GM21423 (cell line): Measurements from ENCODE around the gene MAST4.

Source experiments
- ATAC-seq: cut with Tn5 transposase; IDR thresholded peaks from one replicate; pipeline ENCODE4 v1.9.1; 2021; ENCODE audit warnings: mild to moderate bottlenecking, moderate library complexity; ENCODE audit not compliant: unreplicated experiment

The MAST4 gene

DNA sequence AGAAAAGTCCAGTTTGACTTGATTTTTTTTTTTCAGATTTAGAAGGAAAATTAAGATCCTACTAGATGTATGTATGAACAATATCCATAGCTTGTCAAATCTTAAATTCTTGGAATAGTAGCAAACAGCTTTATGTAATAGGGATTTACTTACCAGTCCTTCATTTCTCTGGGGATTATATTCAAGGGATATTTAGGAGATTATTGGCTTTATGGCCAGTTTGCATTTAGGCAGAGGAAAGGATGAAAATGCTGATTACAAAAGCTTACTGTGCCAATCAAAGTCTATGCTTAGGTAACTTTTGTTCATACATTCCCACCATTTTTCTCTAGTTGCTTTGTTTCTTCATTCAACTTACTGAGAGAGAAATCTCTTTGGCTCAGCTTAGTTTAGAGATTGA lies 47.9 kb downstream of the MAST4 start:
- no peak for ATAC-seq

DNA sequence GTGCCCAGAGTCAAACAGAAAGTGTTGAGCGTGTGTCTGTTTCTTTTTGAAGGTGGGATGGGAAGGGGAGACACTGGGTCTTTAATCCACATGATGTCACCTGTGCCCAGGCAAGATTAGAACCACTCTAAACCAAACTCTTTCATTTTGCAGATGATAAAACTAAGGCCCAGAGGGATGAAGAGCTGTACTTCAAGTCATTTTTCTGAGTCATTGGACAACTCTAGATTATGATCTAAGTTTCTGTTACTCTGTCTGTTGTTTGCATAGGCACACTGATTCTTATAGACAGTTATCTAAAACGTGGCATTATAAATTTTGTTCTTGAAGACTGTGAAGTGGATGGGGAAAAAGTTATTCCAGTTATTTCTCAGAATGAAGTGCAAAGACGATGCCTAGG lies 48.8 kb downstream of the MAST4 start:
- ATAC-seq = no peak

DNA sequence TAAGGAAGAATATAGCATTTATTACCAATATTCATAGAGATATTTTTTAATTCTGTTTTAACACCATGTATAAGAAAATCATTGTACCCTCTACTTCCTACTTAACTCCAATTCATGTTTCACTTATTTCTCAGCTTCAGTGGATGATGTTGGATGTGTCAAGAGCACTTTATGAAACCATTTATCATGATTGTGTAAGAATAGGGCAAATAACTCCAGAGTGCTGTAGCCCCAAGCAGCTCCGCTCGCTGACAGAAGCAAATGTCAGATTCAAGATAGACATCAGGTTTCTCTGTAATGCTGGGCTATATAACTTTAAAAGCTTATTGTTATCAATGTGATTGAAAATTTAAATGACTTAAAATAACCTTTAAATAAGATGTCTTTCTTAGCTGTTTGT lies 50.4 kb downstream of the MAST4 start:
- ATAC-seq = no peak

DNA sequence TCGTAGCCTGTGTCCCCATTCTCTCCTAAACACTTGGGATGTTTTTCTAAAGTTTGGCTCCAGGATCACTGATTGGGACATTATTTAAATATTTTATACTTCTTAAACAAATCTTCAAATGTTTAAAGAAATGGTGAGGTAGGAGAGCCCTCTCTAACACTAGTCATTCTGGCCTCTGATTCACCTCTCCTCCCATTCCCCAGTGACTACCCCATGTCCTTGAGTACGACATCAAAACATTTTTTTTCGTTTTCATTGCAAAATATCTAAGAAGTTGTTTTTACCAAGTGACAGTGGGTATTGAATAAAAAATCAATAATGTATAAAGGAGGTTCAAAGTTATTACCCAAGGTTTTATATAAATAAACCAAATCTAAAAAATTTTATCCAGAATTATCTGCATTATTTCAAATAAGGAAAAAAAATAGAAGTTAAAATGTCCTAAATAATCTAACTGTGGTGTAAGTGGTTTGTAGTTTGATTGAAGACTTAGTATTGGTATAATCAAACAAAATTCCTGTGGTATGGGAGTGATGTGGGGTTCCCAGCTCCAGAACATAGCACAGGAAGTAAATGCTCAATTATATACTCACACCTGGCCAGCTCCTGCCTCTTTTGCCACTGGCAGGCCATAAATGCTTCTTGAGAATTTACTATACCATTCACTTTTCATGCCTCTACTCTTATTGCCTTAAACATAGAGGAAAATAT lies 51.1 kb downstream of the MAST4 start:
- ATAC-seq = no peak

DNA sequence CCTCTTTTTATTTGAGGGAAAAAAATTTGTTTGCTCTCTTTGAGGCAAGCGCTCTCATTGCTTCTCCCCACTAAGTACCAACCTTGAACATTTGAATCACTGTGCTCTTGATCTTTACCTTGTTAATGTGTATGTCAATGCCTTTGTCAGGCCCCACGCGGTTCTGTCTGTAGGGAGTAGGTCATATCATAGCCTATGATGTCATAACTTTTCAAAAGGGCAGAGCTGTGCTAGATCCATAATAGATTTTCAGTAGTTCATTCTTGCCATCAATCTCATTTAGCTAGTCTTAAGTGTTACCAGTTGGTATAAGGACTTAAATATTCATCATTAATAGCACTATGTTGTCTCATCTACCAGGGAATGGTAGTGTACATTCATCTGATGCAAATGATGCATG lies 56.6 kb downstream of the MAST4 start:
- ATAC-seq = no peak

DNA sequence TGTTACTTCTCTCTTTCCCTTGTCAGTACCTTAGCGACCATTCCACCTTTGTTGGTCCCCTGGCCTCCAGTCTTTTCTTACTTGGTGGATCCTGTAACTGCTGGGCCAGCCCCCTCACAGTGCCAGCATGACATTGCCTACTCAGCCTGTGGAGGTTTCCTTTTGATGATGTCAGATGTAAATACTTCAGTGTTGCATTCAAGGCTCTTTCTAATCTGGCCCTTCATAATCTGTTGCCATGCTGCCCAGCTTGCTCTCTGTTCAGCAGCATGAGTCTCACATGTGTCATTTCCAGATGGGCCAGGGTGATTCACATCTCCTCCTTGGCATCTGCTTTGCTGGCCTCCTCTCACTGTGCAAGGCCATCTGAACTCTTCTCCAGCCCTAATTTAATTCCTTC lies 57.1 kb downstream of the MAST4 start:
- no peak for ATAC-seq

DNA sequence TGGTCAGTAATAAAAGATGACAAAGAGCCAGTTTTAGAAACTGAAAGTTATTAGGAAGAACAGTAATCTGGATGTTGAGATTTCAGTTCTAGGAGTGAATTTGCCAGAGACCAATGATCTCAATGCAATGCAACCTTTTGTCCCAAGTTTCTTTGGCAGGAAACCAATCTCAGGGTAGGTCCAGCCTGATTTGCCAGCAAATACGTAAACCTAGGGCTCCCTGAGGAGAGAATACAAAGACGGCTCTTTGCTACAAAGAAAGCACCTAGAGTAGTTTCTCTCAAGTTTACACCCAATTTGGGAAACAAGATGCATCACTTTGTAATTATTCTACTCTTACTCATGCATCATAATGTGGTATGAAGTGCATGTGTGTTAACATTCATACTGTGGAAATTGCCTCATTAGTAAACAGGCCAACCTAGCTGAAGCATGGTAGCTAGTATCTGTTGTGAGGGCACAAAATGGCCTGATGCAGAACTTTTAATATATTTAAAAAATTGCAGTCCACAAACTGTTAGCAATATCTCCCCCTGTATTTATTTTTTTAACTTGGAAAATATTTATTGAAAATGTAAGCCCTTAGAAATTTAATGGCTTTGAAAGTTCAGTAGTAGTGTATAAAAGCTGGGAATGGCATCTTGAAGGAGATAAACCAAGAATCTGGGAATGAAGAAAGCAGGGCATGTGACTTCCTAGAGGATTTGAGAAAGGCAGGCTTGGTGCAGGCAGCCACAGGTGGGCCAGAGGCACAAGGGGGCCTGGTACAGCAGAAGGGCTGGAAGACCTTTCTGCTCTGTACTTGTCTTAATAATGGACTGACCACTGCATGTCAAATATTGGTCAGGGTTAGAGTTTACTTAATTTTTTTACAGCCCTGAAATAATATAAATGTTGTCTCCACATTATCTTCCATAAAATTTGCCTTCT lies 59.5 kb downstream of the MAST4 start:
- ATAC-seq = no peak

DNA sequence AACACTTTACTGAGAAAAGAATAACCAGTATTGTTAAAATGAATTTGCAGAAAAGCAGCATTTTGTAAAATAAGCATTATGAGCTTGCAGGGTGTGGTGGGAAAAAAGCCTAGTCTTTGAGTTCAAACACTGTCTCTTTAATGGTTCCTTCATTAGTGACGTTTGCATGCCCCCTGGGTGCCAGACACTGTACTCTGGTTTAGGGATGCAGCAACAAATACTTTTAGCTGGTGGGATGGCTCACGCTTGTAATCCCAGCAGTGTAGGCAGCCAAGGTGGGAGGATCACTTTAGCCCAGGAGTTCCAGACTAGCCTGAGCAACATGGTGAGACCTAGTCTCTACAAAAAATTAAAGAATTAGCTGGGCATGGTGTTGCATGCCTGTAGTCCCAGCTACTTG lies 62.3 kb downstream of the MAST4 start:
- no peak for ATAC-seq

DNA sequence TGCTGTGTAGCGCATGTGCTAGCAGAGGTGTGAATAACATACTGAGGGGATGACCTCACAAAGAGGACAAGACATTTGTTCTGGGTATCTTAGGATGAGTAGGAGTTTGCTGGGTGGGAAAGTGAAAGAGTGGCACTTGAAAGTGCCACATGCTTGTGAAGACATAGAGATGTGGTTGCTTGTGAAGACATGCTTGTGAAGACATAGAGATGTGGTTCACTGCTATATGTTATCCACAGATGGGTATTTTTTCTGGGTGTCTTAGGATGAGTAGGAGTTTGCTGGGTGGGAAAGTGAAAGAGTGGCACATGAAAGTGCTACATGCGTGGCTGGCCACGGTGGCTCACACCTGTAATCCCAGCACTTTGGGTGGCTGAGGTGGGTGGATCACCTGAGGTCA lies 63.6 kb downstream of the MAST4 start:
- ATAC-seq = no peak

DNA sequence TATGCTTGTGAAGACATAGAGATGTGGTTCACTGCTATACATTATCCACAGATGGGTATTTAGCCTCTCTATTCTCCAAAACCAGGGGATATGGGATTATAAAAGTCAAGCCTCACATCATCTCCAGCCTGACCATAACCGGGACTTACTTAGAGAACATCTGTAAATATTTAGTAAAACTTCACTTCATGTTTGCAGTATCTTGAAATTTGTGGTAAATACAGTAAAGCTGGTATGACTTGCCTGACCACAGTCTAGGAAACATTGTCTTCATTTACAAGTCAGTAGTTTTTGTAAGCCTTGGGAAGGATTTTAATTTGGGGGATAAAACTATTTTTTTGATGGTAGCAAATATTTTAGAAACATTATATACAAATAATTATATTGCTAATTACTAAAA lies 64.2 kb downstream of the MAST4 start:
- ATAC-seq = no peak

DNA sequence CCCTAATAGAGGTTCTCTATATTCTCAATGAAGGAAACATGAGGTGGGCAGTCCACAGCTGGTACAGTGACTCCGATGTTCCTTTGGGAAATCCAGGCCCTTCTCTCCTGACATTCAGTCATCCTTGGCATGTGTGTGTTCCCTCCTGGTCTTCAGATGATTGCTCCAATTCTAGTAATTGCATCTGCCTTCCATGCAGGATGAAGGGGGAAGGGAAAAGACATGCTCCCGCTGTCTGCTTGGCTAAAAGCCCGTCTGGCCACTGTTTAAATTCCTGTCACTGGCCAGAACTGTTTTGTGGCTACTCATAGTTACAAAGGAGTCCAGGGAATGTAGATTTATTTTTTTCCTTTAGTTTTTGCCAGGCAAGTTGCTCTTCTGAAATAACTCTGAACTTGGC lies 65.0 kb downstream of the MAST4 start:
- ATAC-seq = no peak

DNA sequence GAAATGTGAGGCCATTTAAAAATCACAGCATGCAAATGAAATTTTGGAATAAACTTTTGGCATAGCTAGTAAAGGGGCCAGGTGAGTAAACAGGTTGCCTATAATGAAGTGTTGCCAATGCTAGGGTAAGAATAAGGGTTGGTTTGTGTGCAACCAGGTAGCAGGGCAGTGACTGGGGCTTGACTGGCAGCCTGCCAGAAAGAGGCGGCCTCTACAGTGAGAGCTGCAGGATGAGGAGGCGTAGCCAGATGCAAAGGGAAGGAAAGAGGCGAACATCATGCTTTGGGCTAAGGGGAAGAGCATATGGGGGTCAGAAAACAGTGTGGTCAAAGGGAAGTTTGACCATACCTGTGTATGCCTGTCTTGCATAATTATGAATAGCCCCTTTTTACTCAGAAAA lies 70.6 kb downstream of the MAST4 start:
- no peak for ATAC-seq

DNA sequence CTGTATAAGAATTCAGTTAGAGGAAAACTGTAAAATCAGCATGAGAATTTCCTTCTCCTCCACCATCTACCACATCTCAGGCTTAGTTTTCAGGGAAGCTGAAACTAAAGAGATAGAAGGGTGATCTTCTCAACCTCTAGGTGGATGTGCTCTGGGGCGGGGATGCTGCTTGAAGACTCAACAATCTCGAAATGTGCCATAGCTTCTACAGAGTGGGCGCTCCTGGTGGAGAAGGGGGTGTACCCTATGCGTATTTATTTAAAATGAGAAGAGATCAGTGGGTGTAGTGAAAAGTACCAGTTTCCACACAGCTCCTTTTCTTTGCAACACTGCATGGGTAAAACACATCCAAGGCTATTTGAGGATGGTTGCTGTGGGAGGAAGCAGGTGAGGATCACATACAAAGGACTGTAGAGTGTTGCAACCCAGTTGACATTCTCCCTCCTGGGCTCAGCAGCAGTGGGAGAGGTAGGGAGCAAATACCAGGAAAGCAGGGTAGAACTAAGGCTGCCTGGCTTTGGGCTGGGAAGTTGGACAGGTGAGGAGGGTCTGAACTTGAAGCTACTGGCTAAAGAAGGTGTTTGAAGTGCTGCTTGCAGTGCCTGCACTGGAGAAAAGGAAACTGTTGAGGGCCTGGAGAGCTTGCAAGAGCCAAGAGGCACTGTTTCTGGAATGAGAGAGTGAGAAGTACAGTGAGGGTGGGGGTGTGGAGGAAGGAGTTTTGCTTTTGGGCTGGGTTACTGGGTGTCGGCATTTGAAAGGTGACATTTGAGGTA lies 73.1 kb downstream of the MAST4 start:
- no peak for ATAC-seq

DNA sequence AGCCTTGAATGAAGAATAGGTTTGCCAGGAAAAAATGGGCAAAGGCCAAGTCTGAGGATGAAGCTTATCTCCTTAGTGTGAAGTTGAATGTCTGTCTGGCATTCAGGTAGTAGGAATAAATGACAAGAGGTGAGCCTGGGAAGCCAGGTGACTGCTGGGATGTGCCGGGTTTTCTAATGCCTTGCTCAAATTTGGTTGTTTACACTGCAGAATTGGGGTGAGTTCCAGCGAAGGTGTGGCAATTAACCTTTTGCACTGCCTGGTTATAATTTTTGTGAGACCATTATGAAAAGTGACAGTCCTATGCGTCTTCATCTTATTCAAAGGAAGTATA lies 73.6 kb downstream of the MAST4 start:
- ATAC-seq = no peak

DNA sequence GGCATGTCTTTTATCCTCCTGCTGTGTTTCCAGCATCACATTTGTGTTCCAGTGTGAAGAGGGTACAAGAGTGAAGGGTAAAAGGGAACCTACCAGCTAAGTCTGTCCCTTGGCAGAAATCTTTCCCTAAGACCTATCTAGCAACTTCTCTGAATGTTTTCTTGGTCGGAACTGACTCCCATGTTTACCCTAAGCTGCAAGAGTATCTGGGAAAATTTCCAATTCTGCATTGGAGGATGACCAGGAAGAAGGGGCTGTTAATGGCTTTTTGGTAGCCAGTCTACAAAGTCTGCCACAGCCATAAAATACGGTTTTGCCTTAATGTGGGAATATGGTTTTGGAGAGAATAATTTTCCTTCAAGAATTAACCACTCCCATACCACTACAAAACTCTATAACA lies 75.1 kb downstream of the MAST4 start:
- no peak for ATAC-seq

DNA sequence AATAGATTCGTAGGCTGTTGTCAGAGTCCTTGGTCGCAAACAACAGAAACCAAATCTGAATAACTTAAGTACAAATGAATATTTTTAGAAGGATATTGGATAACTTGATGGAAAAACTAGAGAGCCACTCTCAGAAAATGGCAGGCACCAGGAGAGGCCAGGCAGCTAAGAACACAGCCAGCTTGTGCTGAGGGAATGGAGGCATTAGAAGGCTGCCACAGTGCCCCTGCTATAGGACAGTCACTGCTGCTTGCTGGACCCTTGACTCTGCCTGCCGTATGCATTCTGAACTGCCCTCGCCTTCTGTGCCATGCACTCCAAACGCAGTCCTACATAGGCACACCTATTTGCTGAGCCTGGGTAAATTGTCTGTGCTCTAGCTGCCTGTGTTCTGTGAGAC lies 78.6 kb downstream of the MAST4 start:
- no peak for ATAC-seq

DNA sequence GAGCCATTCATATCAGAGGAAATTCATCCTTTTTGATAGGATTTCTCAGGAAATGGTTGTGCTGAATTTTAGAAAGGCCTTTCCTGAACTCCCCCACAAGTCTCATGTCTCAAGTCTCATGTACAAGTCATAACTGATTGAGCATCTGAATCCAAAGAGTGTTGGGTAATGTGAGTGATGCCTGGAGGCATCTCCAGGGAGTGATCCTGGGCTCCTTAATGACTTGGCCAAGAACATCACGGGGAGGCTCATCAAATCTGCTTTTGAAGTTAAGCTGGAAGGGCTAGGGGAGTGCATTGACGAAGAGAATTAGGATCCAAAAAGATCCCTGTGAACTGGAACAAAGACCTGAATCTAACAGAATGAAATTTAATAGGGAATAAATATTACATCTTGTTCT lies 79.2 kb downstream of the MAST4 start:
- no peak for ATAC-seq

DNA sequence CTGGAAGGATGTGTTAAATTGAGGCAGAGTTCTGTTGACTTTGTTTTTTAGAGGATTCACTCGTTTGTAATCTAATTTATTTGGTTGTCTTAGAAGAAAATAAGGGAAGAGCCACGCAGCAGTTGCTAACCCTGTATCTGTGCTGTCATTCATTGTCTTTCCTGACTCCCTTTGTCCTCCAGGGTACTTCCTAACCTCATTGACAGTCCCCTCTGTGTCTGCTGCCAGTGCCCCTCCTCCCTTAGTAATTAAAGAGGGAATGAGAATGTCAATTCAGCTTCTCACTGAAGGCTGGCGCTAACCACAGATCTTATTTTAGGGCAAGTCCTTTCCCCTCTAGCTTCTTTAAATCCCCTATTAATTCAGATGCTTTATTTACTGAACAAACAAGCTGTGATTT lies 84.0 kb downstream of the MAST4 start:
- ATAC-seq = no peak

DNA sequence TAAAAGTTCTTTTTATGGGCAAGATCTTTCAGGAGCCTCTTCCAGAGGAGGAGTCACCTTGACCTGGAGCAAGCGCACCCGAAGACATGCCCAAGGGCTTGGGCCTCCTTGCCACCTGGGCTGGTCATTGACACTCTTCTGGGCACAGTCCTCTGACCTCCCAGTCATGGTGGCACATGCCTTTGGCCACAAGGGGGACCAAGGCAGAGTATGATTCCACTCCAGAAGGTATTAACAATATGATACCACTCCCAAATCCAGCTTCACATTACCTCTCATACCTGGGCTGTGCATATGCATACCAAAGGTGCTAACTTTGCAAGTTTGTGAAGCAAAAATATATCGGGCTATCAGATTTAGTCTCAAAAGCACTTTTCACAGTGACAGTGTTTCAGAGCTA lies 84.6 kb downstream of the MAST4 start:
- ATAC-seq = no peak

DNA sequence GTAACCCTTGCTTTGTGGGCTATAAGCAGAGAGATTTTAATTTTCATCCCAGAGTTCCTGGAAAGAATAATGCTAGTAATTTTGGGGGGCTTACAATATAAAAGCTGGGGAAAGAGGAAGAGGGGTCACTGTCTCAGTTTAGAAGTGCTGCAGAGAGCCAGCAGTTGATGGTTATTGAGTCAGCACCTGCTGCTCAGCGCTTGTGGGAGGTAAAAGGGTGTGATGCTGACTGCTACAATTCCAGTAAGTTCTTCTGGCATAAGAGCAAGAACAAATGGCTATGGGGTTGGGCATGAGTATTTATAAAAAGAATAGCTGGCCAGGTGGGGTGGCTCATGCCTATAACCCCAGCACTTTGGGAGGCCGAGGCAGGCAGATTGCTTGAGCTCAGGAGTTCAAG lies 88.5 kb downstream of the MAST4 start:
- ATAC-seq = no peak

DNA sequence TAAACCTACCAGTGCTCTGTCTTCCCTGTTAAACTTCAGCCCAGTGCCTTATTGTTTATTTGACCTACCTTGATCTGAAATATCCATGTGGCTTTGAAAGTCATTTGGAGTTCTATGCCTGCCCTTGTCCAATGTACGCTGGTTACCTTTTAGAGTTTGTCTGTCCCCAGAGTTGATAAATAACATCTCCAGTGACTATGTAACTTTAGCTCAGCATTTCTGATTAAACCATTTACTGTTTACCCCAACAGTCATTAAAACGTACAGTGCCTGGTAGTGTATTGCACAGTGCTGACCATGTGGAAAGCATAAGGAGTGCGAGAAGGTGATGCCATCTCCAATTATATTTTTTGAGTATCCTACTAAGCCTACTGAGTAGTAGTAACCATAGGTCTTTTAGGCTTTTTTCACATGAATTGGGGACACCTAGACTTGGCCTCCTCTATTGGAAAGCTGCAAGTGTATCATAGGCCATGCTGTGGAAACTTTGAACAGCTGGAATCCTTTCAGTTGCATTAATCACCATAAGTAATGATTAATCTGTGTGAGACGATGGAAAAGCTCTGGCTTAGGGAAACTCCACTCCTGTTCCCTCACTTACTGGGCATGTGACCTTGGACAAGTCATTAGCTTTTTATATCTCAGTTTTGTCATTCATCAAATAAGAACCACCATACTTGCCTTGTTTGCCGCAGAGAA lies 93.5 kb downstream of the MAST4 start:
- ATAC-seq = no peak
